ENCODE results near the gene FAM234B. TPM values are rescaled to one million over a fixed set of nuclear protein-coding genes. Genes with fewer than 3 reads are reported as not detected.

The FAM234B gene
- total and polyA plus RNA-seq, 2 experiments from 2014 or later, result 9.5 to 21.1 TPM

DNA sequence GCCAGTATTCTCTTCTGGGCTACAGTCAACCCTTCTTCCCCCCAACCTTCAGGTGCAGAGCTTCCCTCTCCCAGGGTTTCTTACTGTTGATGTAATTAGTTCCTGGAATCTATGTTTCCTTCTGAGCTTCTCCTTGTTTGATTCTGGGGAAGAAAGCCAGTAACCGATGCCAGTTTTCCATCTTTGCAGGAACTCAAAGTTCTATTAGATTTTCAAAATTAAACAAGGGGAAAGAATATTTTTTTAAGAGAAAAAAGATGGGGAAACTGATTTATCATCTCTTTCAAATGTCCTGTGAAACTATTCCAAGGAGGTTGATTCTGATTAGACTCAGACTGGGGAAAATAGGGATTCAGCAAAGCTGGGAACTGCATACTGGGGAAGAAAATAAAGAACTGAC lies 17.9 kb upstream of the FAM234B start:
- no peaks in the 10 kb centered on the region for H4K20me1 ChIP-seq (replicated peaks; ENCODE audit: insufficient read depth)
- no peaks in the 10 kb centered on the region for H3K79me2 ChIP-seq (replicated peaks; ENCODE audit: insufficient read depth)
- no peaks in the 10 kb centered on the region for H3K27me3 ChIP-seq (ENCODE audit: insufficient read depth)
- no peaks in the 10 kb centered on the region for H3K9me3 Mint-ChIP-seq
- H3K4me2 ChIP-seq, result no peak overlapping the region
- DNase-seq (ENCODE audit: low spot score) (no peak), ATAC-seq (no peak)
- H3K9me2 ChIP-seq (ENCODE audit: insufficient read depth), result no peaks in the 10 kb centered on the region
- no peaks in the 10 kb centered on the region for H3F3A ChIP-seq (replicated peaks; ENCODE audit: low read depth)
- H3K36me3 Mint-ChIP-seq (ENCODE audit: low read depth), result no peaks in the 10 kb centered on the region
- TF ChIP-seq ZNF462 (CRISPR knock-in tag; IDR thresholded peaks at IDR 0.05) (no peak), CTCF (conservative IDR thresholded peaks at IDR 0.05; ENCODE audit: low read depth in 2 of 2) (no peak), NANOG (IDR thresholded peaks at IDR 0.05; ENCODE audit: borderline replicate concordance) (no peak), REST (IDR thresholded peaks at IDR 0.05; ENCODE audit: unreplicated experiment) (no peak), ZNF331 (CRISPR knock-in tag; IDR thresholded peaks at IDR 0.05; ENCODE audit: low read depth) (no peak), EZH2phosphoT487 (IDR thresholded peaks at IDR 0.05; ENCODE audit: unreplicated experiment) (no peak), STAT1 (IDR thresholded peaks at IDR 0.05; ENCODE audit: unreplicated experiment) (no peak), POLR2AphosphoS5 (IDR thresholded peaks at IDR 0.05; ENCODE audit: low read depth) (no peak), EZH2 (IDR thresholded peaks at IDR 0.05; ENCODE audit: low read depth, unreplicated experiment) (no peak), JUNB (IDR thresholded peaks at IDR 0.05; ENCODE audit: unreplicated experiment) (no peak), ZNF114 (CRISPR knock-in tag; IDR thresholded peaks at IDR 0.05) (no peak), CREB1 (CRISPR knock-in tag; IDR thresholded peaks at IDR 0.05; ENCODE audit: low read depth) (no peak)
- TF ChIP-seq, protein P1, sequence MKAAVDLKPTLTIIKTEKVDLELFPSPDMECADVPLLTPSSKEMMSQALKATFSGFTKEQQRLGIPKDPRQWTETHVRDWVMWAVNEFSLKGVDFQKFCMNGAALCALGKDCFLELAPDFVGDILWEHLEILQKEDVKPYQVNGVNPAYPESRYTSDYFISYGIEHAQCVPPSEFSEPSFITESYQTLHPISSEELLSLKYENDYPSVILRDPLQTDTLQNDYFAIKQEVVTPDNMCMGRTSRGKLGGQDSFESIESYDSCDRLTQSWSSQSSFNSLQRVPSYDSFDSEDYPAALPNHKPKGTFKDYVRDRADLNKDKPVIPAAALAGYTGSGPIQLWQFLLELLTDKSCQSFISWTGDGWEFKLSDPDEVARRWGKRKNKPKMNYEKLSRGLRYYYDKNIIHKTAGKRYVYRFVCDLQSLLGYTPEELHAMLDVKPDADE (IDR thresholded peaks at IDR 0.05), result no peak
- H3K4me3 Mint-ChIP-seq, result no peak overlapping the region
- peaks cover 25% of the 10 kb centered on the region for H3K4me1 Mint-ChIP-seq
- H3K4me1 ChIP-seq (ENCODE audit: insufficient read depth), result peaks cover 15% of the 10 kb centered on the region
- H3K27me3 Mint-ChIP-seq (ENCODE audit: insufficient read depth, low read depth, poor library complexity), result no peaks in the 10 kb centered on the region
- H2AFZ ChIP-seq, result peak overlapping the region; percentile 79
- H3K4me3 ChIP-seq, result no peak overlapping the region
- H3K27ac Mint-ChIP-seq, result no peak overlapping the region
- no peaks in the 10 kb centered on the region for H3K36me3 ChIP-seq (ENCODE audit: insufficient read depth)
- no peak overlapping the region for H3K27ac ChIP-seq (ENCODE audit: low read depth)

All from GM23338 (cell line).